22Rv1 (cell line): ENCODE data around the gene RAMACL.

ENCODE experiments used
- CTCF ChIP-seq: fragments of 450-650 bp; IDR thresholded peaks from 2 replicates; pipeline ENCODE4 v1.5.1; 2017; ENCODE audit warnings: mild to moderate bottlenecking
- ZFX ChIP-seq: fragments of 450-650 bp; IDR thresholded peaks from 2 replicates; pipeline ENCODE4 v1.6.1; 2017; ENCODE audit warnings: antibody characterized with exemption, borderline replicate concordance

GRCh38 chr6:166627875-166628801, 41.7 kb upstream of the RAMACL start:
- no peak for TF ChIP-seq CTCF
- TF ChIP-seq ZFX = no peak
